HG03064 (cell line): ENCODE data around the gene GATA2.

Source experiments
- ATAC-seq: cut with Tn5 transposase; IDR thresholded peaks from one replicate; pipeline ENCODE4 v1.9.1; 2021; ENCODE audit warnings: low read depth; ENCODE audit not compliant: unreplicated experiment

The GATA2 gene

GRCh38 chr3:128489674-128489926 lies 3.4 kb downstream of the GATA2 start:
- ATAC-seq: no peak

GRCh38 chr3:128488991-128489673 lies 3.9 kb downstream of the GATA2 start:
- no peak for ATAC-seq

- no peak for ATAC-seq
Observed at GRCh38 chr3:128488636-128488990, 4.4 kb downstream of the GATA2 start.

GRCh38 chr3:128487813-128488635 lies 5.0 kb downstream of the GATA2 start:
- no peak for ATAC-seq

GRCh38 chr3:128487538-128487812 lies 5.5 kb downstream of the GATA2 start:
- no peak for ATAC-seq

- ATAC-seq: no peak
Observed at GRCh38 chr3:128486681-128487537, 6.1 kb downstream of the GATA2 start.

- no peak for ATAC-seq
Observed at GRCh38 chr3:128486205-128486628, 6.8 kb downstream of the GATA2 start.

- no peak for ATAC-seq
Observed at GRCh38 chr3:128485282-128486204, 7.5 kb downstream of the GATA2 start.

- no peak for ATAC-seq
Observed at GRCh38 chr3:128484404-128485281, 8.4 kb downstream of the GATA2 start.

- ATAC-seq: no peak
Observed at GRCh38 chr3:128483657-128484403, 9.2 kb downstream of the GATA2 start.

GRCh38 chr3:128482666-128483656 lies 10.0 kb downstream of the GATA2 start:
- no peak for ATAC-seq

GRCh38 chr3:128482175-128482574 lies 10.8 kb downstream of the GATA2 start:
- ATAC-seq: no peak

GRCh38 chr3:128481438-128481942 lies 11.5 kb downstream of the GATA2 start:
- no peak for ATAC-seq

- ATAC-seq: no peak
Observed at GRCh38 chr3:128480717-128481437, 12.1 kb downstream of the GATA2 start.

GRCh38 chr3:128480278-128480677 lies 12.7 kb downstream of the GATA2 start:
- ATAC-seq: no peak

GRCh38 chr3:128479558-128480086 lies 13.4 kb downstream of the GATA2 start:
- ATAC-seq: no peak
